Measurements from ENCODE around the gene RPL37A.

The RPL37A gene

DNA sequence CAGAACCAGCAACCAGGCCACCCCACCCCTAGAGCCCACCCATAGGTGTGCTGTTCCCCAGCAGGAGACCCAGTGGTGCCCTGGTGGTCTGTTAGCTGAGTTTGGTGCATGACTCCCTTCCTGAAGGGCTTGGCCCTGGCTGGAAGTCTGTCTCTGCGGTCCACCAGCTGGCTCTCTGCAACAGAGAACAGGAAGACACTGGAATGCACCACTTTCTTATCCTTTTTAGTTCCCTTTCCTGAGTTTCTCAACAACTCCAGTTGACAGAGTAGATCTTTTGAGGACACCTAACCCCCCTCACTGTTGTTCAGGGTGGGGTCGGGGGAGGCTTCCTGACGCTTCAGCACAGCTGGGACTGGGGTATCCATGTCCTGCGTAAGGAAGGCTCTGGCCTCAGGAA is 11.9 kb upstream of the RPL37A start:
- DNase-seq, result peak in 1 of 56 donors; percentile 13

DNA sequence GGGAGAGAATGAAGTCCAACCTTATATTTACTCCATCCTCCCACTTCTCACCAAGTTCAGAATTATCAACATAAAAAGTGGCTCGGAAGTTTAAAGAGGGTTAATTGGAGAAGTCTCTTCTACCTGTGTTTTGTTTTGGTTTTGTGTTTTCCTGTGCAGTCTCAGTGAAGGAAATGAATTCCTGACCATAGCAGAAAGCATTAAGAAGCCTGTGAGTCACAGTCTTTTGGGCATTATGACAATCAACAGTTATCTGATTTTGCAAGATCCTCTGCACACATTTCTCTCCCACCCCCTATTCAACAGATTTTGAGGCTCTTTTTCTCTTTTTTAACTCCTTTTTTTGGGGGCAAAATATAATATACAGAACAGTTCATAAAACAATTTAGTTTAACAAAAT is 8.6 kb upstream of the RPL37A start:
- DNase-seq, result no peak

DNA sequence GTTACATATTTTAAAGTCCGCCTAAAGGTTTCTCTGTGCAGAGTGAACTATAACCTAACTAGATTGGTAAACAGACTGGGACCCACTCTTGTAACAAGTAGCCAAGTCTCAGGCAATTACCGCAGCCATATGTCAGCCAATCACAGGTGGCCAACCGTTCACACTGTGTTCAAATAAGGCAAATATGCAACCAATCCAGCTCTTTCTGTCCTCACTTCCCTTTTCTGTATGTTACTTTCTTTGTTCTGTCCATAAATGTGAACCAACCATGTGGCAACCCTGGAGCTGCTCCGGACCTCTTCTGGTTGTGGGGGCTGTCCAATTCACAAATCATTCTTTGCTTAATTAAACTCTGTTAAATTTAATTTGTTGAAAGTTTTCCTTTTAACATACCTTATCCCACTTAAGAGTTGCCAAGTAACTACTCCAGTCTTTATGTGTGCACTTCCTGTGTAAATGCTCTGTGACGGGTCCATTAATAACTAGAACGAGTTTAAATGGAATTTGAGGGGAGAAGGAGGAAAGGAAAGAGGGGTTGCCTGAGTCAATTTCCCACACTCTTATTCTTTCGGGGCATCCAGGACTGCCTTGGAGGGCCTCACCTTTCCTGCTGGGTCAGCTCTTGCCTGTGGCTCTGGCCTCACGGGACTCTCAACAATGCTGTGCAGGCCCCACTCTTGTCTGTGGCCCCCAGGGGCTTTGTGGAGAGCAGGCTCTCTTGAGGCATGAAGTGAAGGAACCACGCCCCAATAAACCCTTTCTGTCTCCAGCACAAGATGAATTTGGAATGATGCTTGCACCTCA is 6.6 kb upstream of the RPL37A start:
- no peak for DNase-seq

DNA sequence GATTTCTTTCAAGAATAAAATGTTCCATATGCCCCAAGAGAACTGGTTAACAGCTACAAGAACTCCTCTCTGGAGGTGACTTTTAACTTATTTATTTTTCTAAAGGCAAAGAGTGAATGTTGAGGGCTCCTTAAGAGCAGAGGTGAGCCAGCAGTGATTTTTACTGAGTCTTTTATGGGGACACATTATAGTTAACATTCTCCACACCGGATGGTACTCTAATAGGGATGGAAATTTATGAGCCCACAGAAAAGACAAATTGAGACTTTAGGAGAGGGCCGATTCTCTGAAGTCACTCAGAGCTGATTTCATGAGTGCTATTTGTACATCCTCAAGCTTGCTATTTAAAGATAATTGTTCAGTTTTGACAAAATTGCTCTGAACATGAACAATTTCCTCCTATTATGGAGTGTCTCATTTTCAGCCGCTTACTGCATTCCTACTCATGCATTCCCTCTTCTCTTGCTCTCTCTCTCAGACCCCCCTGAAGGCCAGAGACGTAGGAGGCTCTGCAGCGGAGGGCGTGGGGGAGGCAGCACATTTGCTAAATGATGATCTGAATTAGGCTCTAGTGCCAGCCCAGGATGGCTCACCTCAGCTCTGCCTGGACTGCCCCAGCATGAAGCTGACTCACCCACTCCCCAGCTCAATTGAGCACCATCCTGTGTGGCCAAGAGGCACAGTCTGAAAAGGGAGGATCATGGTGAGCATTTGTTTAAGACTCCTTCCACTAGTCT is 5.9 kb upstream of the RPL37A start:
- DNase-seq, result peak in 25 of 56 donors; percentile 7 to 63 (median 26)

DNA sequence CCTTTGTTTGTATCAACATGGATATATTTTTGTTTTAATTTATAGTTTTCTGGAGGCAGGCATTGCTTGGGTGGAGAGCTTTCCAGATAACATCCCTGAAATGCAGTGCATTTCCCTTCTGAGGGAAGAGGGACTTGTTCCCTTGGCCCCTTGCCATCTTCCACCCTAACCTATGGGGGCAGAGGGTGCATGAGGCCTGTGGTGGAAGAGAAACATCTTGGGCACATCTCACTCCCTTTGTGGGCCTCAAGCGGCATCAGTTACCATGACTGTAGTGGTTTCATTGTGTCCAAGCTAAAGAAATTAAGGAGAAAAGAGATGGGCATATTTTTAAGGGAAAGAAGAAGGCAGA is 5.3 kb upstream of the RPL37A start:
- DNase-seq, result no peak

DNA sequence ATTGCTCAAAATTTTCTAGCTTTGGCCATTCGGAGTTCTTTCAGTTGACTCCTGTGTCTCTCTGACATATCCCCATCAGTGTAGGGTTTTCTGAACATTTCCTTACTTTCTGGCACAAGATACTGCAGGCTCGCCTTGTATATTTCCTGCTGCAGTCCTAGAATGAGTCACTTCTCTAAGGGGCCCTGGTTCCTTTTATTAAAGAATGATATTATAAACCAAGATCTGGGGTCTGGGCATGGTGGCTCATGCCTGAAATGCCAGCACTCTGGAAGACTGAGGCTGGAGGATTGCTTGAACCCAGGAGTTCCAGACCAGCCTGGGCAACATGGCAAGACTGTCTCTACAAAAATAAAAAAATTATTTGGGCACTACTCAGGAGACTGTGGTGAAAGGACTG is 3.0 kb upstream of the RPL37A start:
- no peak for DNase-seq

DNA sequence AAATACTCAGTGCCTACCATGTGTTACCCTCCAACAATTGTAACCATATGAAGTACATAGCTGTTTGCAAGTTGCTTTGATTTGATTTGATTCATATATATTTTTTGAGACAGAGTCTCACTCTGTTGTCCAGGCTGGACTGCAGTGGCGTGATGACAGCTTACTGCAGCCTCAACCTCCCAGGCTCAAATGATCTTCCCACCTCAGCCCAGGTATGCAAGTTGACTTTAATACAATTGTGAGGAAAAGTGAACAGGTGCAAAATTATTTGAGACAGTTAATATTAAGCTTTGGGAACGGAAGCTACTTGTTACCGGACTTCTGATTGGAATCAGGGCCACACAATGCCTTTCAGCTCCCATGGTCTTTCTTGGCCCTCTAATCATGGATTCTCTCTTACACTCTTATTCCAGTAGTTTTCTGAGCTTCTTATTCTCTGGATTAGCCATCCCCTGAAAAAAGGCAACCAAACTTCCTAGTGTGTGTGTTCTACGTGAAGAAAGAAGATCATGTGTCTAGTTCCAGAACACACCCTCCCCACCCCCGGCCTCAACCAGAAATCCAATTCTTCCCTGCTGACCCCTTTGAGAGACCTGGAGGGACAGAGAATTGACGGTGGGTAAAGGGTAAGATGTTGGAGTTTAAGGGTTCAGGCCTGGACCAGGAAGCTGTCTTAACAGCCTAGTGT is 1.1 kb upstream of the RPL37A start:
- DNase-seq, result no peak

DNA sequence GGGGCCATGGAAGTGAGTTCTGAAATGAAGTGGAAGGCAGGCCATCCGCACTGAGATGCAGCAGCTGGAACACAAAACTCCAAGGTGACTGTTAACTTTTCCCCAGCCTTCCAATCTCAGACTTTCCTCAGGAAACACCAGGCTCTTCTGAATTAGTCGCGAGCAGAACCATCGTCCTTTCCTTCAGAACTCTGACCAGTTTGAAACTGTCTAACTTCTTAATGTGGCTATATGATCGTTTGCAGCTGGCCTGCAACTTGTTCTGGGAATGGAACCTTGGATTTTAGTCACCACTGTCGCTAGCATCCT is 620 bp upstream of the RPL37A start:
- DNase-seq, result no peak

DNA sequence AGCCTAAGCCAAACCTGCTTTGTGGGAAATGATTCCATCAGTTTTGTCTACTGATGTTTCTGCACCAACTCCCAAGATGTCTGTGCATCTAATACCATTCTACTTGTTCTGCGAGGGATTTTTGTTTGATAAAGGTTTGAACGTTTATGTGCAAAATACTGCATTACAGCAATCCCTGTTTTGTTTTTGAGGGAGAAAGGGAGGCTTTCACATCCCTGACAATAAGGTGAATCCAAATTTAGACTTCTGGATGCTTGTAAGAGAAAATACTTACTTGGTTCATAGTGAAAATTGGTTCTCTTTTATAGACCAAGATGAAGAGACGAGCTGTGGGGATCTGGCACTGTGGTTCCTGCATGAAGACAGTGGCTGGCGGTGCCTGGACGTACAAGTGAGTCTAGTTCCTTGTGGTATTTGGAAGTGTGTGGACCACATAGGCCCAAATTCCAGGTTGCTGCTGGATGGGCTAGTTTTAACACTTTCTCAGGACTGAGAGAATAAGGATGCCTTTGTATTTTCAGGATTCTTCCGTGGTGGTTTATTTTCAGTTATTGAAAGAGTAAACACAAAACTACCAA is 1.1 kb downstream of the RPL37A start:
- no peak for DNase-seq

DNA sequence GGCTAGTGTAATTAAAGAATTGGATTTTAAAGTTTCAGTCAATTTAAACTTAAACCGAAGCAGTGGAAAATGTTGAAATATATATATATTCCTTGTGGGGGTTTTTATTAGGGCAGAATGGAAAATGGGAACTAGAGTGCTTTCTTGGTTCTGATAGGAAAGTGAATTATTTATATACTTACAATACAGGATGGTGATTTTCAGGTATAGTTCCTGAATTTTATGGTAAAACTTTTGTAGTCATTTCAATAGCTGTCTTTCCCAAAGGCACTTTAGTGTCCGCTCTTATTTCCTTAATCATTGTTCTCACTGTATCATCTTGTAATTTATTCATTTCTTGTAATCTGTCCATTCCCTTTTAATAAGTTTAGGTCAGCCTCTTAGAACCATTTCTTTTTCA is 1.9 kb downstream of the RPL37A start:
- DNase-seq, result no peak

DNA sequence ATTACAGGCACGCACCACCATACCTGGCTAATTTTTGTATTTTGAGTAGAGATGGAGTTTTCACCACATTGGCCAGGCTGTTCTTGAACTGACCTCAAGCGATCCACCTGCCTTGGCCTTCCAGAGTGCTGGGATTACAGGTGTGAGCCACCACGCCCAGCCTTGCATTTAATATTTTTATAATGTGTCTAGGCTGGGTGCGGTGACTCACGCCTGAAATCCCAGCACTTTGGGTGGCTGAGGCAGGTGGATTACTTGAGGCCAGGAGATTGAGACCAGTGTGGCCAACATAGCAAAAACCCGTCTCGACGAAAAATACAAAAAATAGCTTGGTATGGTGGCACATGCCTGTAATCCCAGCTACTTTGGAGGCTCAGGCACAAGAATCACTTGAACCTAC is 3.2 kb downstream of the RPL37A start:
- DNase-seq, result no peak

DNA sequence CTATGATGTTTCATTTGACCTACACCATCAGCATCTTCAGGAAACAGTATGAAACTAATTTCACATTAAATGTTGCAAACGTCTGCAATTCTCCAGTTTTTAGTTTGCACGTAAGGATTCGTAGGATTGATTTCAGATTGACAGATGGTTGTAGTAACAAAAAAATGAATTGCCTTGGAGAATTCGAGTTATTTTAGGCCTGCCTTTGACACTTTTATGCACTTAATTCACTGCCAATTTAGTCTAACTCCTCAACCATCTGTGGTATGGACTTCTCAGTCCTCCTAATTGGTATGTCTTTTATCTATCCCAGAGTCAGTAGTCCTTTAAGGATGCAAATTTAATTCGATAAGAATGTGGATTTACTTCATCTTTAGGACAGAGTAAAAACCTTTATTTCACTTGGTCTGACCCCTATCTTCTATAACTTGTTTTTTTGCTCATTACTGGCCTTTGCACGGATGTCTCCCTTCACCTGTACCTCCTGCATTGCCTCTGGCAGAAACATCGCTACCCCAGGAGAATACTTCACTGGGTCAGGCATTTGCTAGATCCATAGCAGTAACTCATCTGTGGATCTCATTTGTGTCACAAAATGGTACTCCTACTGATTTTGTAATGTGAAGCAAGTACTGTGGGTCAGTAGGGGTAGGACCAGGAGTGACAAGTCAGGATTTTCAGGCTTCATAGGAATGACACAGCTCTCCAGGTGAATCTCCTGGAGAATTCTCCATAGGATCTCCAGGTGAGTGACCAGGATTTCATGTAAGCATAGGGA is 3.9 kb downstream of the RPL37A start:
- no peak for DNase-seq

DNA sequence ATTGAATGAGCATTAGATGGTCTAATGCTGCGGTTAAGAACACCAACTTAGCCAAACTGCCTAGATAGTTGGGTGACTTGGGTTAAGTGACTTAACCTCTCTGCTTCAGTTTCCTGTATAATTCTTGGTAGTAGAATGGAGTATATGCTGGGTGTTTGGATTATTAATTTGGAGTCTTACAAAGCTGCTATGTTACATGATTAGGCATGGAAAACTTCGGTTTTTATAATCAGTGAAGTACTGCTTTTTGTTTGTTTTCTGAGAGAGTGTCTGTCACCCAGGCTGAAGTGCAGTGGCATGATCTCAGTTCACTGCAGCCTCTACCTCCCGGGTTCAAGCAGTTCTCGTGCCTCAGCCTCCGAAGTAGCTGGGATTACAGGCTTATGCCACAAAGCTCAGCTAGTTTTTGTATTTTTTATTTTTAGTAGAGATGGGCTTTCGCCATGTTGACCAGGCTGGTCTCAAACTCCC is 4.5 kb downstream of the RPL37A start:
- DNase-seq, result no peak

DNA sequence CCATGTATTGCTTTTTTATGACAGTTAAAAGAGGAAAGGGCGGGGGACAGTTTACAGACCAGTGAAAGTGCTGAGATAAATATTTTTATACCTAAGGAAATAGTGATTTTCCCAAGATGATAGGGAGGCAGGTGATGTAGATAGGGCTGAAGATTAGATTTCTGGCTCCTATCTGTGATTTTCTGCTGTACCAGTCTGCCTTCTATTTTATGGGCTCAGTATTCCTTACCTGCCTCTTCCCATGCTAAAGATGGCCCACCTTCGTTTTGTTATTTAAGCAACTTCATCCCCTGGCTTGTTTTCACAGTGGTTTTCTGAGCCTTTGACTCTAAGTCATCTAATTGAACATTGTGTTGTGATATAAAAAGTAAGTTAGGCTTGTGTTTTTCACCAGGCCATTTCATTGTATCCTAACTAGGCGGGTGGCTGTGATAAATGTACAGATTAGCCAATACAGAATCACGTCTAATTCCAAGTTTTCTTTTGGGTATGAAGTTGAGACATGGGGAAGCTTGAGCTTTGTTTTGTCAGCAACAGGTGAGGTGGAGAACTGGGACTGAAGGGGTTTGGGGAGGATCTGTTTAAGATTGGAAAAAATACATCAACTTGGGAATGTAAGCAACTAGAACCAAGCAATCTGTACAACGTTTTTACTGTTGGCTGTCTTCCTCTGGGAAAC is 5.2 kb downstream of the RPL37A start:
- DNase-seq, result no peak

DNA sequence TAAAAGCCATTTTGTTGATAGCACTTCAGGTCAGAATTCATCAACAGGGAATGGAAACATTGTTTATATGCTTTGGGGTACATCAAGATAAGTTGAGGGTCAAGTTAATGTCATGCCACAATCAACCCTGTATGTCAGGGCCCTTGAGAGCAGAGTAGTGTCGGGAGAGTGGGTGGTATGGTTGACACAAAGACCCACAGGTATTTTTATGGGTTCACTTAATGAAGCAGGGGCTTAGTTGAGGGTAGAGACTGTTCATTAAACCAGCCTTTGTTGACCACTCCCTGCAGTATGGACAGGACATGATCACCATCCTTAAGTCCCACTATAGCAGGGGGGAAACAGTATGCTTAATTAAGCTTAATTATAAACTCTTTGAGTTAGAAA is 5.7 kb downstream of the RPL37A start:
- DNase-seq, result no peak

DNA sequence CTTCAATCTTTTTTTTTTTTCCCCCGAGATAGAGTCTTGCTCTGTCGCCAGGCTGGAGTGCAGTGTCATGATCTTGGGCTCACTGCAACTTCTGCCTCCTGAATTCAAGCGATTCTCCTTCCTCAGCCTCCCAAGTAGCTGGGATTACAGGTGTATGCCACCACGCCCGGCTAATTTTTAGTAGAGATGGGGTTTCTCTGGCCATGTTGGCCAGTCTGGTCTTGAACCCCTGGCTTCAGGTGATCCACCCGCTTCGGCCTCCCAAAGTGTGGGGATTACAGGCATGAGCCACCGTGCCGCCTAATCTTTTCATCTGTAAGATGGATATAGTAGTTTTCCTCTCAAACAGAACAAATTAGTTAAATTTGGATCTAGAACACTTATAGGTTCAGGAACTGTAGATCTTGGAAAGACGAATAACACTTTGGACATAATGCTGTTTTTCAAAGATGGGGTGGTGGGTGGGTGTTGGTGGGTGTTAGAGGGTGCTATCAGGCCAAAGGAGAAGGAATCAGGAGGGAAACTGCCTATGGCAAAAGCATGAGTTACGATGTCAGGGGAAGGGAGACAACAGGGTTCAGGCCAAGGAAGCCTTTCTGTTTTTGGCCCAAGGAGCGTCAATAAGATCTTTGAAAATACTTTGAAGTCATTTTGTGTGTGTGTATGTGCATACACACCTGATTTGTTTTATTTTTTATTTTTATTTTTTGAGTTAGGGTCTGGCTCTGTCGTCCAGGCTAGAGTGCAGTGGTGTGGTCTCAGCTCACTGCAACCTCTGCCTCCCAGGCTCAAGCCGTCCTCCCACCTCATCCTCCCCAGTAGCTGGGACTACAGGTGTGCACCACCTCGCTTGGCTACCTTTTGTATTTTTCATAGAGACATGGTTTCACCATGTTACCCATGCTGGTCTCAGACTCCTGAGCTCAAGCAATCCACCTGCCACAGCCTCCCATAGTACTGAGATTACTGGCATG is 6.8 kb downstream of the RPL37A start:
- no peak for DNase-seq

DNA sequence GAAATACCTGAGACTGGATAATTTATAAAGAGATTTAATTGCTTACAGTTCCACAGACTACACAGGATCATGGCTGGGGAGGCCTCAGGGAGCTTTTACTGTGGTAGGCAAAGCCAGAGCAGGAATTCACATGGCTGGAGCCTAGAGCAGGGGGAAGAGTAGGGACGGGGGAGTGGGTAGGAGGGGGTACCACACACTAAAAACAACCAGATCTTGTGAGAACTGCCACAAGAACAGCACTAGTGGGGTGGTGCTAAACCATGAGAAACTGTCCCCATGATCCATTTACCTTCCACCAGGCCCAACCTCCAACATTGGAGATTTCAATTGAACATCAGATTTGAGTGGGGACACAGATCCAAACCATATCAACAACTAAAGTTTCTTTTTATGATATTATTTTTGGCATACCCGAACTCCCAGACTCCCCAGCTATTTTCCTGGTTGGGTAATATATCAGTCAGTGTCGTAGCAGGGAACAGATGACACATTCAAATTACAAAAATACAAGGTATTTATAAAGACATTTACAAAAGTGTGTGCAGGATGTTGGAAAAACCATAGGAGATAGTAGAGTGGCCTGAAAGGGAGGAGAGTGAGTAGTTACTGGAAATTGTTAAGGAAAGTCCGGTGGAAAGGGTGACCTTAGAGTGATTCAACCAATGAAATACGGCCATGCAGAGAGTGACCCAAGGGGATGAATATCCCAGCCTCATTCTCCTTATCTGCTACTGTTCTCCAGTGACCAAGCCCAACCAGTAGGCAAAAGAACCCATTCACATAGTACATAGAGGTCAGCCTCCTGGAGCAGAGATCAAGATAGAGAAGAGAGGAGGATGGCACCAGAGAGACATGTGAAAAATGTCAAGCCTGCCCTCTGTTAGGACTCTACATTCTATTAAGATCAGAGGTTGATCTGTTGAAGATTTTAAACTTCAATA is 8.8 kb downstream of the RPL37A start:
- no peak for DNase-seq

DNA sequence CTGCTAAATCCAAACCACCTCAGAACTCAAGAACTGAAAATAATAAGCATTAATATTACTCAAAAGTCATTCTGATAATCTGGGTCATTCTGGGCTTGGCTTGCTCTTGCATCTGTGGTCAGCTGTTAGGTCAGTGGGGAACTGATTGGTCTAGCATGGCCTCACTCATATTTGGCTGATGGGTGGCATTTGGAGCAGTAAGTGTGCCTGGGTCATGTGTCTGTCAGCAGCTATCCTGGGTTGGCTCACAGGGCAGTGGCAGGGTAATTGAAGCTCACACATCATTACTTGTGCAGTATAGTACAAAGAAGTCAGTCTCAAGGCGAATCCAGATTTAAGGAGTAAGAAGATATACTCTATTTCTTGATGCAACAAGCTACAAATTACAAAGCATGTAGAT is 9.6 kb downstream of the RPL37A start:
- DNase-seq, result no peak

Measured in nucleus accumbens (tissue), 56 donors.